Measurements from ENCODE around the gene SPRTN. TPM values are rescaled to one million over a fixed set of nuclear protein-coding genes. Genes with fewer than 3 reads are reported as not detected.
A peak's percentile ranks its signal among the peaks of the same experiment; 100 is the strongest.

Gene SPRTN
- total and polyA plus RNA-seq, 9 donors: 3.9 to 11.7 (median 8.1) TPM

- no peak overlapping the region for H3K4me3 ChIP-seq
- intact Hi-C loops (cut with DNase I): no loop called here
- no peaks in the 10 kb centered on the region for H3K9me3 ChIP-seq
- H3K27me3 ChIP-seq: no peaks in the 10 kb centered on the region
- no peak overlapping the region for H3K27ac ChIP-seq
- no peak for DNase-seq
- peaks cover 13% of the 10 kb centered on the region for H3K4me1 ChIP-seq (ENCODE audit: insufficient read depth)
- TF ChIP-seq EP300 (IDR thresholded peaks at IDR 0.05) (no peak), POLR2A (IDR thresholded peaks at IDR 0.05) (no peak), CTCF (IDR thresholded peaks at IDR 0.05) (no peak)
- no peaks in the 10 kb centered on the region for H3K36me3 ChIP-seq
- 89 to 96% (median 94%) methylated on average over 1 of the region's 1 CpG for WGBS, 3 donors
These were observed 5.3 kb upstream of the SPRTN start for GRCh38 chr1:231332761-231333160.

GRCh38 chr1:231334079-231334666 lies 3.9 kb upstream of the SPRTN start:
- Histone ChIP-seq H3K4me3 (peak overlapping the region; percentile 0), H3K36me3 (no peaks in the 10 kb centered on the region), H3K4me1 (ENCODE audit: insufficient read depth) (peaks cover 13% of the 10 kb centered on the region), H3K27ac (no peak overlapping the region), H3K9me3 (no peaks in the 10 kb centered on the region), H3K27me3 (no peaks in the 10 kb centered on the region)
- no peak for TF ChIP-seq EP300 (IDR thresholded peaks at IDR 0.05)
- no peak for TF ChIP-seq CTCF (IDR thresholded peaks at IDR 0.05)
- 46 to 70% (median 50%) methylated on average over 1 of the region's 1 CpG for WGBS, 3 donors
- DNase-seq: no peak
- intact Hi-C loops (cut with DNase I): no loop called here

GRCh38 chr1:231334952-231335351 lies 3.1 kb upstream of the SPRTN start:
- Histone ChIP-seq H3K27ac (no peak overlapping the region), H3K9me3 (no peaks in the 10 kb centered on the region), H3K4me1 (ENCODE audit: insufficient read depth) (peaks cover 17% of the 10 kb centered on the region), H3K4me3 (peak overlapping the region; percentile 0), H3K27me3 (no peaks in the 10 kb centered on the region), H3K36me3 (no peaks in the 10 kb centered on the region)
- intact Hi-C loops (cut with DNase I): no loop called here
- DNase-seq: no peak
- WGBS, 3 donors: 69 to 81% (median 79%) methylated on average over 6 of the region's 6 CpGs
- no peak for TF ChIP-seq CTCF (IDR thresholded peaks at IDR 0.05)
- no peak for TF ChIP-seq EP300 (IDR thresholded peaks at IDR 0.05)
- no peak for TF ChIP-seq POLR2A (IDR thresholded peaks at IDR 0.05)

GRCh38 chr1:231335663-231336602 lies 2.2 kb upstream of the SPRTN start:
- intact Hi-C loops (cut with DNase I): no loop called here
- peaks cover 17% of the 10 kb centered on the region for H3K4me1 ChIP-seq (ENCODE audit: insufficient read depth)

More at GRCh38 chr1:231335663-231336602, 2.2 kb upstream of the SPRTN start:
- no peak for TF ChIP-seq CTCF (IDR thresholded peaks at IDR 0.05)
- no peak for TF ChIP-seq EP300 (IDR thresholded peaks at IDR 0.05)
- no peak for TF ChIP-seq POLR2A (IDR thresholded peaks at IDR 0.05)
- Histone ChIP-seq H3K36me3 (no peaks in the 10 kb centered on the region), H3K9me3 (no peaks in the 10 kb centered on the region), H3K27ac (no peak overlapping the region), H3K4me3 (peak overlapping the region; percentile 69), H3K27me3 (no peaks in the 10 kb centered on the region)
- 59 to 77% (median 66%) methylated on average over 21 of the region's 21 CpGs for WGBS, 3 donors
- DNase-seq: no peak

All from ovary (tissue), 9 donors.